MM.1S (cell line): ENCODE data around the gene PTPRC.

ENCODE experiments used
- CTCF ChIP-seq: fragments of 300-600 bp; sonication (generic); IDR thresholded peaks from 2 replicates; pipeline ENCODE4 v1.5.1; 2016; ENCODE audit warnings: antibody characterized with exemption, low read length, mixed read lengths
- EZH2 ChIP-seq: fragments of 300-600 bp; sonication (generic); optimal IDR thresholded peaks from 2 replicates; pipeline ENCODE3; 2017; ENCODE audit warnings: low read depth, mild to moderate bottlenecking, antibody characterized with exemption, low read length, mixed read lengths

GRCh38 chr1:198775606-198776005 is 136.8 kb downstream of the PTPRC start:
- TF ChIP-seq CTCF = no peak
- TF ChIP-seq EZH2 = no peak
